ENCODE measurements around the gene TRIP13.
"Not testable (repeated sequence)": the region's sequence is repeated elsewhere in the genome, so short reads cannot be mapped to it uniquely, and the experiment has no call there.

The TRIP13 gene

GRCh38 chr5:876398-877365 lies 16.0 kb upstream of the TRIP13 start:
- TF ChIP-seq, protein P1, sequence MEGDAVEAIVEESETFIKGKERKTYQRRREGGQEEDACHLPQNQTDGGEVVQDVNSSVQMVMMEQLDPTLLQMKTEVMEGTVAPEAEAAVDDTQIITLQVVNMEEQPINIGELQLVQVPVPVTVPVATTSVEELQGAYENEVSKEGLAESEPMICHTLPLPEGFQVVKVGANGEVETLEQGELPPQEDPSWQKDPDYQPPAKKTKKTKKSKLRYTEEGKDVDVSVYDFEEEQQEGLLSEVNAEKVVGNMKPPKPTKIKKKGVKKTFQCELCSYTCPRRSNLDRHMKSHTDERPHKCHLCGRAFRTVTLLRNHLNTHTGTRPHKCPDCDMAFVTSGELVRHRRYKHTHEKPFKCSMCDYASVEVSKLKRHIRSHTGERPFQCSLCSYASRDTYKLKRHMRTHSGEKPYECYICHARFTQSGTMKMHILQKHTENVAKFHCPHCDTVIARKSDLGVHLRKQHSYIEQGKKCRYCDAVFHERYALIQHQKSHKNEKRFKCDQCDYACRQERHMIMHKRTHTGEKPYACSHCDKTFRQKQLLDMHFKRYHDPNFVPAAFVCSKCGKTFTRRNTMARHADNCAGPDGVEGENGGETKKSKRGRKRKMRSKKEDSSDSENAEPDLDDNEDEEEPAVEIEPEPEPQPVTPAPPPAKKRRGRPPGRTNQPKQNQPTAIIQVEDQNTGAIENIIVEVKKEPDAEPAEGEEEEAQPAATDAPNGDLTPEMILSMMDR (conservative IDR thresholded peaks at IDR 0.05): no peak
- no peak for TF ChIP-seq ZFX (IDR thresholded peaks at IDR 0.05)

GRCh38 chr5:878125-878524 lies 14.6 kb upstream of the TRIP13 start:
- H3K27ac ChIP-seq: no peak overlapping the region
- TF ChIP-seq, protein P1 (conservative IDR thresholded peaks at IDR 0.05): no peak
- TF ChIP-seq ZFX (IDR thresholded peaks at IDR 0.05): no peak

More at GRCh38 chr5:876398-877365, 16.0 kb upstream of the TRIP13 start:
- no peak overlapping the region for H3K27ac ChIP-seq

- H3K27ac ChIP-seq: not testable (repeated sequence)
Measured at GRCh38 chr5:878677-879076, 14.0 kb upstream of the TRIP13 start.

- no peak for TF ChIP-seq ZFX (IDR thresholded peaks at IDR 0.05)
- TF ChIP-seq, protein P1 (conservative IDR thresholded peaks at IDR 0.05): no peak
- H3K27ac ChIP-seq: no peak overlapping the region
Measured at GRCh38 chr5:880816-881550, 11.7 kb upstream of the TRIP13 start.

DNA sequence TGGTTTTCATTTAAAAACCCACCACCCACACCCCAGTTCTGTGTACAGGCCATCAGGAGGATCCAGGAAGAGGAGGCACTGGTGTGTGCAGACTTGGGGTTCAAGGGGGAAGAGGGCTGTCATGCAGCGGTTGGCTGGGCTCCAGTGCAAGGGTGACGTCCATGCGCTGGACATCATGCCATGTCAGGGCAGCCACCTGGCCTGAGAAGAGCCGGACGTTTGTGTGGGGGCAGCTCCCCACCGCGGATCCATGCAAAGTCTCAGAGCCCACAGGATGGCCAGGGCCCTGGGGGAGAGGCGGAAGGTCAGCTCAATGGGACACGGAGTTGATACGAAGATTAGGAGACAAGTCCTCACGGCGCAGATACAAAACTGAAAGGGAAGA lies 11.1 kb upstream of the TRIP13 start:
- TF ChIP-seq ZFX (IDR thresholded peaks at IDR 0.05): no peak
- TF ChIP-seq, protein P1 (conservative IDR thresholded peaks at IDR 0.05): no peak
- H3K27ac ChIP-seq: no peak overlapping the region

GRCh38 chr5:882253-883183 lies 10.2 kb upstream of the TRIP13 start:
- TF ChIP-seq, protein P1 (conservative IDR thresholded peaks at IDR 0.05): no peak
- no peak for TF ChIP-seq ZFX (IDR thresholded peaks at IDR 0.05)
- no peak overlapping the region for H3K27ac ChIP-seq

- H3K27ac ChIP-seq: no peak overlapping the region
- TF ChIP-seq, protein P1 (conservative IDR thresholded peaks at IDR 0.05): no peak
- no peak for TF ChIP-seq ZFX (IDR thresholded peaks at IDR 0.05)
Measured at GRCh38 chr5:883475-884181, 9.1 kb upstream of the TRIP13 start.
